Measurements from ENCODE around the gene STK17B. TPM values are rescaled to one million over a fixed set of nuclear protein-coding genes. Genes with fewer than 3 reads are reported as not detected.

The STK17B gene
- total RNA-seq, 2 experiments from 2014 or later: 141 to 143 TPM

GRCh38 chr2:196086517-196087368, 84.6 kb downstream of the STK17B start:
- CTCF ChIA-PET: interaction anchor here (0.7 to 1.2 kb wide), 4 partner anchors 17 to 367 kb away, joined by 3 to 5 read pairs (median 3); no protein-coding TSS in a partner anchor
- Mint-ChIP-seq H3K36me3 (ENCODE audit: low read depth) (peaks cover 3% of the 10 kb centered on the region), H3K4me3 (no peak overlapping the region)

GRCh38 chr2:196083601-196084000, 87.8 kb downstream of the STK17B start:
- Mint-ChIP-seq H3K27ac (no peak overlapping the region), H3K9me3 (peaks cover 27% of the 10 kb centered on the region), H3K4me1 (ENCODE audit: low read depth) (peaks cover 27% of the 10 kb centered on the region), H3K4me3 (no peak overlapping the region), H3K36me3 (ENCODE audit: low read depth) (peaks cover 3% of the 10 kb centered on the region), H3K27me3 (ENCODE audit: low read depth) (no peaks in the 10 kb centered on the region)
- CTCF ChIA-PET: interaction anchor here (1.0 kb wide), 1 partner anchor 15 kb away, joined by 3 read pairs; the partner anchor contains the start of gene DNAH7
- DNase-seq: no peak
- intact Hi-C loops (cut with micrococcal nuclease): loop anchor here (2.0 kb wide), 1 partner anchor 17 kb away; no protein-coding TSS in a partner anchor

More at GRCh38 chr2:196086517-196087368, 84.6 kb downstream of the STK17B start:
- DNase-seq: no peak
- intact Hi-C loops (cut with micrococcal nuclease): no loop called here
- no peaks in the 10 kb centered on the region for H3K27me3 Mint-ChIP-seq (ENCODE audit: low read depth)
- peak overlapping the region; percentile 2 for H3K27ac Mint-ChIP-seq
- H3K9me3 Mint-ChIP-seq: peaks cover 35% of the 10 kb centered on the region
- peaks cover 13% of the 10 kb centered on the region for H3K4me1 Mint-ChIP-seq (ENCODE audit: low read depth)

Other genes with a start within 250 kb of the STK17B start
- under 1 TPM in 1 of 2 experiments, not detected in 1; 0.29 TPM for gene DNAH7, start 102.7 kb downstream of the STK17B start, total RNA-seq